ENCODE data around the gene PHOX2A. TPM values are rescaled to one million over a fixed set of nuclear protein-coding genes. Genes with fewer than 3 reads are reported as not detected.
"Not testable (repeated sequence)": the region's sequence is repeated elsewhere in the genome, so short reads cannot be mapped to it uniquely, and the experiment has no call there.

The PHOX2A gene
- total RNA-seq, 1 donor from 2014 or later = not detected

- FAIRE-seq (no peak), DNase-seq (ENCODE audit: low spot score in 2 of 2) (peak; percentile 57 to 70)
Observed at GRCh38 chr11:72224564-72225410, 19.2 kb downstream of the PHOX2A start, which contains the start of gene INPPL1. Gene INPPL1, plus strand, starts transcription at chr11:72224767. Its CDS starts 218 bp downstream, at chr11:72224985.

GRCh38 chr11:72223615-72224563 lies 20.1 kb downstream of the PHOX2A start:
- FAIRE-seq (no peak), DNase-seq (ENCODE audit: low spot score in 2 of 2) (peak; percentile 57 to 68)

- DNase-seq (ENCODE audit: low spot score in 2 of 2) = peak; percentile 68 to 78
- FAIRE-seq = no peak
Observed at GRCh38 chr11:72222907-72223614, 20.9 kb downstream of the PHOX2A start.

- DNase-seq (ENCODE audit: low spot score in 2 of 2) (no peak), FAIRE-seq (no peak)
Observed at GRCh38 chr11:72222106-72222891, 21.7 kb downstream of the PHOX2A start.

- DNase-seq (ENCODE audit: low spot score in 2 of 2) = no peak
- no peak for FAIRE-seq
Observed at GRCh38 chr11:72221386-72222075, 22.4 kb downstream of the PHOX2A start.

- DNase-seq (ENCODE audit: low spot score in 2 of 2) (no peak), FAIRE-seq (no peak)
Observed at GRCh38 chr11:72220696-72221363, 23.1 kb downstream of the PHOX2A start.

- DNase-seq (ENCODE audit: low spot score in 2 of 2) (no peak), FAIRE-seq (no peak)
Observed at GRCh38 chr11:72218251-72218745, 25.7 kb downstream of the PHOX2A start.

- FAIRE-seq = no peak
- DNase-seq (ENCODE audit: low spot score in 2 of 2) = no peak
Observed at GRCh38 chr11:72217841-72218240, 26.1 kb downstream of the PHOX2A start.

- no peak for DNase-seq (ENCODE audit: low spot score in 2 of 2)
- no peak for FAIRE-seq
Observed at GRCh38 chr11:72216638-72217037, 27.3 kb downstream of the PHOX2A start, which contains the start of gene FOLR2. Gene FOLR2, plus strand, starts transcription at chr11:72216794. Its CDS starts 1,791 bp downstream, at chr11:72218585.

GRCh38 chr11:72209101-72209500 lies 34.9 kb downstream of the PHOX2A start:
- FAIRE-seq (no peak), DNase-seq (ENCODE audit: low spot score in 2 of 2) (no peak)

GRCh38 chr11:72208281-72208680 lies 35.7 kb downstream of the PHOX2A start:
- DNase-seq (ENCODE audit: low spot score in 2 of 2) (no peak), FAIRE-seq (no peak)

GRCh38 chr11:72206794-72207193 lies 37.2 kb downstream of the PHOX2A start:
- DNase-seq (ENCODE audit: low spot score in 2 of 2); FAIRE-seq: not testable (repeated sequence)

GRCh38 chr11:72204886-72205285 lies 39.1 kb downstream of the PHOX2A start:
- FAIRE-seq = no peak
- no peak for DNase-seq (ENCODE audit: low spot score in 2 of 2)

- FAIRE-seq = no peak
- no peak for DNase-seq (ENCODE audit: low spot score in 2 of 2)
Observed at GRCh38 chr11:72203163-72203562, 40.8 kb downstream of the PHOX2A start.

GRCh38 chr11:72202571-72202970 lies 41.4 kb downstream of the PHOX2A start:
- FAIRE-seq (no peak), DNase-seq (ENCODE audit: low spot score in 2 of 2) (no peak)

- not testable (repeated sequence) for FAIRE-seq; DNase-seq (ENCODE audit: low spot score in 2 of 2)
Observed at GRCh38 chr11:72201445-72201844, 42.5 kb downstream of the PHOX2A start.

- FAIRE-seq (no peak), DNase-seq (ENCODE audit: low spot score in 2 of 2) (no peak)
Observed at GRCh38 chr11:72195518-72196270, 48.3 kb downstream of the PHOX2A start.
